Measurements from ENCODE around the gene RSF1.

GRCh38 chr11:77658213-77659013 is 162.1 kb downstream of the RSF1 start:
- TF ChIP-seq ATF3 (IDR thresholded peaks at IDR 0.05) = no peak
- TF ChIP-seq POLR2AphosphoS5 (IDR thresholded peaks at IDR 0.05; ENCODE audit: low read depth, low read length) = no peak
- no peak for TF ChIP-seq POLR2A (IDR thresholded peaks at IDR 0.05; ENCODE audit: borderline replicate concordance, extremely low read depth, insufficient read depth, insufficient read length)
- no peak for TF ChIP-seq CTCF (IDR thresholded peaks at IDR 0.05 in 2 of 3, conservative IDR thresholded peaks at IDR 0.05 in 1 of 3; ENCODE audit: borderline replicate concordance in 1 of 3, insufficient read depth in 1 of 3, low read depth in 2 of 3, low read length in 2 of 3)
- no peak for TF ChIP-seq JUND (IDR thresholded peaks at IDR 0.05)
- TF ChIP-seq EZH2phosphoT487 (IDR thresholded peaks at IDR 0.05; ENCODE audit: borderline replicate concordance) = no peak
- TF ChIP-seq EZH2 (IDR thresholded peaks at IDR 0.05) = no peak
- no peak for TF ChIP-seq MAX (IDR thresholded peaks at IDR 0.05)
- TF ChIP-seq SIN3A (IDR thresholded peaks at IDR 0.05; ENCODE audit: low read depth) = no peak

Data from HCT116 (cell line).